GM19035 (cell line): ENCODE measurements around the gene CAPN11.
"Not testable (repeated sequence)": the region's sequence is repeated elsewhere in the genome, so short reads cannot be mapped to it uniquely, and the experiment has no call there.

Experiments used
- ATAC-seq: cut with Tn5 transposase; IDR thresholded peaks from one replicate; pipeline ENCODE4 v1.9.1; 2021; ENCODE audit not compliant: unreplicated experiment

The CAPN11 gene

DNA sequence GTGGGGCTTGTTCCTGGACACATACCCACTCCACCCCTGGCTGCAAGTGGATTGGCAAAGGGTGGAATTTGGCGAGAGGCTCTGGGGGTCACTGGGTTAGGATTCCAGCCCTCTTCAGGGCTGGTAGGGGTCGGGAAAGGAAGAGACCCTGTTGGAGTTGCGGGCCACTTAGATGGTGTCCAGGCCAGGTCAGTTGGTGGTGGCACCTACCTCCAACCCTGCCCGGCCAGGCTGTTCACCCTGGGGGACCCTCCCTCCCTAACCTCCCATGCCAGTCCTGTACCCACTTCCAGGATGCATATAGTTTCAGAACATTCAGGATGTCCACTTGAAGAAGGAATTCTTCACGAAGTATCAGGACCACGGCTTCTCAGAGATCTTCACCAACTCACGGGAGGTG, 21.0 kb downstream of the CAPN11 start:
- ATAC-seq: no peak

DNA sequence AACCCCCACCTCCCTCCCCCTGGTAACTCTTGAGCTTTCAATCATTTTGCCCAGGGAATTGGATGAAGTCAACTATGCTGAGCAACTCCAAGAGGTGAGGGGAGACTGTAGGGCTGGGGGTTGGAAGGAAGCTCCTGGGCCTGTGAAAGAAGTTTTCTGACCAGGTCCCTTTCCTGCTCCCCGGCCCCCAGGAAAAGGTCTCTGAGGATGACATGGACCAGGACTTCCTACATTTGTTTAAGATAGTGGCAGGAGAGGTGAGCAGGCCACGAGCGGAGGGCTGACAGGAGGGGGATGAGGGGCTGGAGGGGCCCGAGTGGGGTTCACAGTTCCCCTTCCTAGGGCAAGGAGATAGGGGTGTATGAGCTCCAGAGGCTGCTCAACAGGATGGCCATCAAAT, 21.8 kb downstream of the CAPN11 start:
- ATAC-seq: no peak

DNA sequence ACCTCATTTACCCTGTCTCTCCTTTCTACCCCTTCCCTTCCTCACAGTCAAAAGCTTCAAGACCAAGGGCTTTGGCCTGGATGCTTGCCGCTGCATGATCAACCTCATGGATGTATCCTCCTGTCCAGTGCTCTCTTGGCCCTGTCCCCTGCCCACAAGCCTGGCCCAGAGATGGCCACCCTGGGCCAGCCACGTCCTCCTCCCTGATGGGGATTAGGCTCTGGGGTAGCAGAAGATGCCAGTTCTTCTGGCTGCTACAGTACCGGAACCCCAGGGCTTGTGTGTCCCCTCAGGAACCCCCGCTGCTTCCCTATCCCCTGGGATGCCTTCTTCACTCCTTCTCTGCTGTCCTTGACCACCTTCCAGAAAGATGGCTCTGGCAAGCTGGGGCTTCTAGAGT, 22.3 kb downstream of the CAPN11 start:
- ATAC-seq: no peak

DNA sequence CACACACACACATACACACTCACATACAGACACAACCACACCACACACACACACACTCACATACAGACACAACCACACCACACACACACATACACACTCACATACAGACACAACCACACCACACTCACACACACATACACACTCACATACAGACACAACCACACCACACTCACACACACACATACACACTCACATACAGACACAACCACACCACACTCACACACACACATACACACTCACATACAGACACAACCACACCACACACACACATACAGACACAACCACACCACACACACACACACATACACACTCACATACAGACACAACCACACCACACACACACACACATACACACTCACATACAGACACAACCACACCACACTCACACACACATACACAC, 23.2 kb downstream of the CAPN11 start:
- not testable (repeated sequence) for ATAC-seq

DNA sequence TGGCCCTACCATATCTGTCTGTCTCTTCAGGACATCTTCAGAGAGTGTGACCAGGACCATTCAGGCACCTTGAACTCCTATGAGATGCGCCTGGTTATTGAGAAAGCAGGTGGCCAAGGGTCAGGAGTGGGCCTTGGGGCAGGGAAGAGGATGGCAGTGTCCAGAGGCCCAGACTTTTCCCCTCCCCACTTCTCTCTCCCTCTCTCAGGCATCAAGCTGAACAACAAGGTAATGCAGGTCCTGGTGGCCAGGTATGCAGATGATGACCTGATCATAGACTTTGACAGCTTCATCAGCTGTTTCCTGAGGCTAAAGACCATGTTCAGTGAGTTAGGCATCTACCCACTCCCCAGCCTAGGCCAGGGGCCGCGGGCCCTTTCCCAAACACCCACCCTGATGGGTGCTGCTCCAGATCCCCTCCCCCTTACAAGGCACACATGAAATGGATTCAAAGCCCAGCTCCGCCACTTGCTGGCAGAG, 24.3 kb downstream of the CAPN11 start:
- no peak for ATAC-seq

DNA sequence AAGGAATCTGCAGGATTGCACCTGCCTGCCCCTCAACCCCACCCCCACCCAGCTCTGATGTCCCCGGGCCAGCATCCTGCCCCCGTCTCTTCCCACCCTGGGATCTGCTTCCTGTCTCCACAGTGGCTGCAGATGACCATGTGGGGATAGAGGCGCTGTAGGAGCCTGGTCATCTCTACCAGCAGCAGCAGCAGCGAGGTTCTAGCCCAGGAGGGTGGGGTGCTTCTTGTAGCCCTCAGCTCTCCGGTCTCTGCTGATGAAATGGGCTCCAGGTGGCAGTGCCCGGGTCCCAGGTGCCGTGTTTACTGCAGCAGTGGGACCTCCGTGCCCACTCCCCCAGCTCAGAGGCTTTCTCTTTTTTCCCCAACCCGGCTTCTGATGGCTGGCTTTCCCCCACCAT, 25.2 kb downstream of the CAPN11 start:
- ATAC-seq: no peak

DNA sequence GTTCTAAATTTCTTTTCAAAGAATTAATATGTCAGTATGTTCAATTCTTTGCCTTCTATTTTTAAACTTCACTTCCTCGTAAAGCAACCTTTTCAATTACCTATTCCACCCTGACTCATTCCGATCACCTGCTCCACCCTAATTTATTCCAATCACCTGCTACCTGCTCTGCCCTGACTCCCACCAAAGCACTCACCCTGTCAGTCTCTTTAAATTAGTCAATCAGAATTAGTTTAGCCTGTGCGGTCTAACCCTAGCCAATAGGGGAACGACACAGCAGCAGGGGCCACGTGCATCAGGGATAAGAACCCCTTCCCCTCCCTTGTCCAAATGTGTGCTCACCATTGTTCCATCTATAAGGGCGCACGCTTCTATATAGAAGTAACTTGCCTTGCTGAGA, 26.7 kb downstream of the CAPN11 start:
- ATAC-seq: not testable (repeated sequence)

DNA sequence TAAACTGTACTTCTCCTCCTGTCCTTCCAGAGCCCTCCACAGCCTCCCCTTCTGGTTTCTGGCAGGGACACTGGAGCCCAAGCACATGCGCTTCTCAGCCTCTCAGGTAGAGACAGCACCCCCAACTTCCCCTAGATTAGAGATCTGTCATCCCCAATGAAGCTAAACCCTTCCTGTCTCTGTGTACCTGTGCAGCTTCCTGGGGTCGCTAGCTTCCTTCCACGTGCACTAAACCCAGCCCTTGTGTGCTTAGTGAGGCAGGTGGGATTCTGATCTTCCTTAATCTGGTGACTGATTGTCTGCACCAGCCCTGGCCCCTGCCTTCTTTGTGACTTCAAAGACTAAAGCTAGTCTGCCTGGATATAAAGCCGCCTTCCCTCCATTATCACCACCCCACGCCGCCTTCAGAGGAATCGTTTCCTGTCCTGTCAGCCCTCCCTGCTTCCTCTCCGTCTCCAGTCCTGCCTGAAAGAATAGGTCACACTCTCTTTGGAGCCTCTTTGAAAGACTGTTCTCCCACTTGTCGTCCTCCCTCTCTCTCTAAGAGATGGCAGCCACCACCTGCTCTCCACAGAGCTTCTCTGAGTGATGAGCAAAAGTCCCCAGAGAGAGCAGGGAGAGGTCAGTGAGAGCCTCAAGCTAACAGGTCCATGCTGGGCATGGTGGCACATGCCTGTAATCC, 27.5 kb downstream of the CAPN11 start:
- no peak for ATAC-seq

DNA sequence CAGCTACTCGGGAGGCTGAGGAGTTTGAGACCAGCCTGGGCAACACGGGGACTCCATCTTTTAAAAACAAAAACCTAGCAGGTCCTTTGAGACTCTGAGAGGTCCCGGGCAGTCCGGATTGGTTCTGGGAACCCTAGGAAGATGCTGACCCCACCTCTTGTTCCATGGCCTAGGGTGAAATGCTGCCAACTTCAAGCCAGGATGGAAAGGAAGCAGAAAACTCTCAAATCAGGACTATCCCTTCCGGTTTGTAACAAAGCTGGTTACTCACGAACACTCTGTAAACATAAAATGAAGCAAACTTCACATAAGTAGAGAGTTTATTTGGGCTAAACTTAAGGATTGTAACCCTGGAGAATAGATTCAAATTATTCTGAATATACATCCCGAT, 28.0 kb downstream of the CAPN11 start:
- no peak for ATAC-seq

DNA sequence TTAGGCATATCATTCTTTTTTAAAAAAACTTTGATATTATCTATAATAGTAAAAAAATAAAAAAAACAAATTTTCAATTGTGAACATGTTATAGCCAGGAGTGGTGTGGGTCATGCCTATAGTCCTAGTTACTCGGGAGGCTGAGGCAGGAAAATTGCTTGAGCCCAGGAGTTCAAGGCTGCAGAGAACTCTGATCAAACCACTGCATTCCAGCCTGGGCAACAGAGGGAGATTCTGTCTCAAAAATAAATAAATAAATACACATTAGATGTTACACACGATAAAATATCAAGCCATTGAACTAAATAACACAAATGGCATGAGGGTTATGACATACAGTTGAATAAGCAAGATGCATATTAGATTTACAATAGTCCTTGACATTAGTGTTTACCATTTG, 30.2 kb downstream of the CAPN11 start:
- ATAC-seq: no peak

DNA sequence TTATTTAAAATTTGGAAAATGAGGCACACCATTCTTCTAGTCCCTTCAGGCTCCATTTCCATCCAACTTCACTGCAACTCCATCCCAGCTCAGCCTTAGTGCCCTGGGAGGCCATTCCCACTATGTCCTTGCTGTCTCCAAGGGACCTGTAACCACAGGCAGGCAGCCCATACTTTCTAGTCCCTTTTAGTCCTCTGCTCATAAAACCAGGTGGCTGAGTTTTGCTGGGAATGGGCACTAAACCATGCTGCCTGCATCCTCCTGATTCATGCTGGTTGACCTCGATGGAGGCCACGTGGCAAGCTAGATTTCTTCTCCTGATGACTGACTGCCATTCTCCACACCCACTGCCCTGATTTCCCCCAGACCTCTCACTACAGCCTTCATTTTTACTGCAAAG, 30.6 kb downstream of the CAPN11 start:
- ATAC-seq: no peak

DNA sequence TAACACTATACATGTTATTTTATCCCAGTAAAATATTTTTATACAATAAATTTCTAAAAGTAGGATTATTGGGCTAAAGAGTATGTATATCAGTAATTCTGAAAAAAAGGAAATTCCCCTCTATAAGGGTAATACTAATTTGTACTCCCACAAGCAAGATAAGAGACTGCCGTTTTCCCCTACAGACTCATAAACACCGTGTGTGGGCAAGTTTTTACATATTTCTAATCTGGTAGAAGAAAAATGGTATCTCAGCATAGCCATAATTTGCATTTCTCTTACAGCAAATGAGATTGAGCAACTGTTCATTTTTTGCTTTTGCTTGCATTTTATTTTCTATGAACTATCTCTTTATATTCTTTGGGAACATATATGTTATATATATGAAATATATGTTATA, 32.1 kb downstream of the CAPN11 start:
- ATAC-seq: no peak

DNA sequence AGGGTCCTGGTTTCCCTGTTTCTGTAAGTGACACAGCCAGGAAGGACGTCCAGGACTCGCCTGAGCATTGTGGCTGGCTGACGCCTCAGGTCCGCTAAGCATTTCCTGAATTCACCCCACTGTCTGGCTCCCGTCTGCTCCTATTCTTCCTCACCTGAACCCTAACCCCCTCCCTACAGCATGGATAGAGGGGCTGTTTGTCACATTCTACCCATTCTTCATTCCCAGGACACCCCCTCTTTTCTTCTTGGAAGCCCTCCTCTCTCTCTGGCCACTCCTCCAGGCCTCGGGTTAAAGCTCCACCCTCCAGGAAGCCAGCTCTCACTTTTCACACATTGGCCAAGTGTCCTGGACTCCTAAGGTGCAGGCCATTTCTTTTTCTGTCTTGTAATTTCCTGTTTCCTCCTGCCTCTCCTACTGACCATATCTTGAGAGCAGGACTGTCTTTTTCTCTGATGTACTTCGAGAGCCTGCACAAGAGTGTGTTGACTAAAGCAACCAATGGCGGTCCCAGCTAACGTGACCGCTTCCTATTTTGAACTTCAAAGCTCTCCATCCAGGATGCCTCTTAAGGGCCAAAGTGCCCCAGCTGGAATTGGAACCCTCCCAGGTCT, 33.9 kb downstream of the CAPN11 start:
- no peak for ATAC-seq

DNA sequence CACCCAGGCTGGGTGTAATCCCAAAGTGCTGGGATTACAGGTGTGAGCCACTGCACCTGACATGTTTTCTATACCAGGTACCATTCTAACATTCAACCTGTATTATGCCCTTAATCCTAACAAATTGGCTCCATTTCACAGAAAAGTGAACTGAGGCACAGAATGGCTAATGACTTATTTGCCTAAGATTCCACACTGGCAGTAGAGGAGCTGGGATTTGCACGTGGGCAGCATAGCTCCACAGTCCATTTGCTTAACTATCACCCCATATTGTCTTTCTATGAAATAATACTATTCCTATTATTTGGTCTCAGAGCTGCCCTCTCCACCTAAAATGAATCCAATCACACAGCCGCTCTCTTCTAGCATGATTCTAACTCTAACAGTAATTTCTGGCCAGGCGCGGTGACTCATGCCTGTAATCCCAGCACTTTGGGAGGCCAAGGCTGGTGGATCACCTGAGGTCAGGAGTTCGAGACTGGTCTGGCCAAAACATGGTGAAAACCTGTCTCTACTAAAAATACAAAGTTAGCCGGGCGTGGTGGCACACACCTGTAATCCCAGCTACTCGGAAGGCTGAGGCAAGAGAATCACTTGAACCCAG, 34.8 kb downstream of the CAPN11 start:
- no peak for ATAC-seq

DNA sequence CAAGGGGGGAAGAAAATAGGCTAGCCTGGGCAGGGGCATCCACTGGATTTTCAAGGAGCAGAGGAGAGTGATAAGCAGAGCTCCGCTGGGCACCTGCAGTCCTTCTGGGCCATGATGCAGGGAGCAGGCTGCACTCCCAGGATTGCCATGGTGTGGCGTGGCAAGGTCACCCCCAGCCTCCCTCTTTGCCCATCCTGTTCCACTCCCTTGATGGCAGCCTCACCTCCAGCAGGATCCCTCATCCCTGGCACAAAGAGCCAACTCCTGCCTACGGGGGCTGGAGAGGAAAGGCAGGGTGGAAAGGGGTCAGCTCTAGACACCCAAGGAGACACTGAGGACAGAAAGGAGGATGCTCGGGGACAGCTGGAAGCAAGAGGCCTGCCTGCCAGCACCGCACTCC, 35.7 kb downstream of the CAPN11 start:
- ATAC-seq: no peak

DNA sequence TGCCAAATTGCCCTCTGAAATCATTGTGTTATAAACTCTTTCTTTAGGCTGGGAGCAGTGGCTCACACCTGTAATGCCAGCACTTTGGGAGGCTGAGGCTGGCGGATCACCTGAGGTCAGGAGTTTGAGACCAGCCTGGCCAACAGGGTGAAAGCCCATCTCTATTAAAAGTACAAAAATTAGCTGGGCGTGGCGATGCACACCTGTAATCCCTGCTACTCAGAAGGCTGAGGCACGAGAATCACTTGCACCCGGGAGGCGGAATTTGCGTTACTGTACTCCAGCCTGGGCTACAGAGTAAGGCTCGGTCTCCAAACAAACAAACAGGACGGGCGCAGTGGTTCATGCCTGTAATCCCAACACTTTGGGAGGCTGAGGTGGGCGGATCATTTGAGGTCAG, 37.7 kb downstream of the CAPN11 start:
- not testable (repeated sequence) for ATAC-seq

DNA sequence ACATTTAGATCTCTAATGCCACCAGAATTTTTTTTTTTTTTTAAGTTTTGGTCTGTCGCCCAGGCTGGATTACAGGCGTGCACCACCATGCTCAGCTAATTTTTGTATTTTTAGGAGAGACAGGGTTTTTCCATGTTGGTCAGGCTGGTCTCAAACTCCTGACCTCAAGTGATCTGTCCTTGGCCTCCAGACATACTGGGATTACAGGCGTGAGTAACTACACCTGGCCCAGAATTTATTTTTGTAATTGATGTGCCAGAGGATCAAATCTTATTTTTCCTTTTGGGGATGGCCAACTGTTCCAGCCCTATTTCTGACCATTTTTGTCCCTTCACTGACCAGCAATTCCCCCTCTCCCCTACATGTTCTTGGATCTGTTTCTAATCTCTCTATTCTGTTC, 40.1 kb downstream of the CAPN11 start:
- ATAC-seq: no peak

DNA sequence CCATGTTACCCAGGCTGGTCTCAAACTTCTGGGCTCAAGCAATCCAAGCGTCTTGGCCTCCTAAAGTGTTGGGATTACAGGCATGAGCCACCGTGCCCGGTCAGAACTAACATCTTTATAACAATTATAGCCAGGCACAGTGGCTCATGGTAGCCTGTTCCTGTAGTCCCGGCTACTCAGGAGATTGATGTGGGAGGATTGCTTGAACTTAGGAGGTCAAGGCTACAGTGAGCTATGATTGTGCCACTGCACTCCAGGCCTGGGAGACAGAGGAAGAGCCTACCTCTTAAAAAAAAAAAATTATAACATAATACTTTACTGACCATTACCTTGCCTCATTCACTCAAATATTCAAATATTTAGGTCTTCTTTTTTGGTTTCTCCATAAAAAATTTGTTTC, 41.3 kb downstream of the CAPN11 start:
- no peak for ATAC-seq

DNA sequence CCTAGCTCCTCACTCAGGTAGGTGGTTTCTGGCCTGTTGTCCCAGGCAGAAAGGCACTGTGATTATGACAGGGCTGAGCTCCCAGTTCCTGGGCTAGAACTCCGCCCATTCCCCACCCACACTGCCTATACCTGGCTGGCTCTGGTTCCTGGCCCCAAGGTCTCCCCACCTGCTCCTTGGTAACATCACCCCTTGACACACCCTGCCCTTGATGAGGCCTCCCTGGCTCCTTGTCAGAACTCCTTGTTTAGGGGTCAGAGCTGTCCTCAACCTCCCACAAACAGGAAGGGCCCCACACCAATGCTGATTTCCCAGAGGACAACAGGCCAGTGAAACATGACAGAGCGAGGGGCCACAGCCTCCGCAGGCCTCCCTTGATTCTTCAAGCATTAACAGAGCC, 42.6 kb downstream of the CAPN11 start:
- no peak for ATAC-seq

DNA sequence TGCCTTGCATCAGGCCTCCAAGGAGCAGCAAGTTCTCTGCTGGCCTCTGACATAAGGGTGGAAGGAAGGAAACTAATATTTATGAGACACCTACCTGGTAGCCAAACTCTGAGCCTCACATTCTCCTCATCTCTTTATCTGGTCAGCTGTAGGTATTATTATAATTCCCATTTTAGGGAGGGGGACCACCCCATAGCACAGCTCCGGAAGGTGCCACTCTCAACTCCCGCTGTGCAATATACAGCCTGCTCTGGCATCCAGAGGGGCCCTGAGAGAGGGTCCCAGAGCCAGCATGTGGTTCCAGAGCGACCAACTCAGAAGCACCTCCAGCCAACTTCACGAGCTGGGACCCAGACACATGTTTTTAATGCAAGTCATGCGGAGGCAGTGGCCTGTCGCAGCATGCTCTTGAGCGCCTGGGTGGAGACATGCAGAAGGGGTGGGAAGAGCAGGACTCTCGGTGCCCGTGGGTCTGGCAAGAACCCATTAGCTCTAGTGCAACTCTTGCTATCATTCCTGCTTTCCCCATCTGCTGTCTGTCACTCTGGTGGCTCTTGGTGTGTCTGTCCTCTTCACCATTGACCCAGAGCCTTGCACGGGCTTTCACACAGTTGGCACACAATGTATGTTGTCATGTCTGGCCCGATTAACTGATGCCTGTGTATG, 43.2 kb downstream of the CAPN11 start:
- ATAC-seq: no peak

DNA sequence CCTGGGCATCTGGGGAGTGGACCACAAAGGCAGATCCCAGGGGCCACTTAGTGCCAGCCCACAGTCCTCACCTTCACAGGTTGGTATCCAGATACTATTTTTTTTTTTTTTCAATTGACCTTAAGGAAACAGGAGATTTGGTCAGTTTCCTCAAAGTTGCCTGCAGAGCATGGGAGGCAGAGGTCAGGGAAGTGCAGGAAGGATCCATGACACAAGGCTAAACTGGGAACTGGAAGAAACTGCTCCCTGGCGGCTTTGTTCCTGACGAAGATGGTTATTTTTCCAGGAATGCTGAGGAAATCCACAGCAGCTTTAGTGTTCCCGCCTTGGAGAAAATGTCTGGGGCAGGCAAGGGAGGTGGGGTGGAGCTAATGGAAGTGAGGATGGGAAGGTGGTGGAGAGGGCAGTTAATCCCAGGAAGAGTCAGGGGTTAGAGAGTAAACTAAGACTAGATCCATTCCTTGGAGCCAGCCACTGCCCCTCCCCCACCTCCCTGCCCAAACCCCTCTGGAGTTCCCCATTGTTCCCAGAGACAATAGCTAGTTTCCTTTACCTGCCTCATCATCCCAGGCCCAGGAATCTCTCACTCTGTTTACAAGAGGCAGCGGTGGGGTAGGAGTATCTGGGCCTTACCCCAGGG, 43.8 kb downstream of the CAPN11 start:
- ATAC-seq: no peak
